Muscle of back (tissue), 11 donors: ENCODE results near the gene ATP9B. TPM values are rescaled to one million over a fixed set of nuclear protein-coding genes. Genes with fewer than 3 reads are reported as not detected.

Experiments
- DNase-seq, 3 donors: peaks; one replicate each; pipeline versions ENCODE4 v3.0.0 to v3.0.0-alpha.2; 2013
- polyA plus RNA-seq, 10 donors: library from polyadenylated mRNA; unstranded; fragments of 120-200 nt; gene quantifications; one replicate each; pipeline ENCODE4 v1.2.1, GENCODE V29; 2013; ENCODE audit not compliant: insufficient read length in 10 of 10

Gene ATP9B
- polyA plus RNA-seq, 10 donors = 11.8 to 27.6 (median 16.4) TPM

DNA sequence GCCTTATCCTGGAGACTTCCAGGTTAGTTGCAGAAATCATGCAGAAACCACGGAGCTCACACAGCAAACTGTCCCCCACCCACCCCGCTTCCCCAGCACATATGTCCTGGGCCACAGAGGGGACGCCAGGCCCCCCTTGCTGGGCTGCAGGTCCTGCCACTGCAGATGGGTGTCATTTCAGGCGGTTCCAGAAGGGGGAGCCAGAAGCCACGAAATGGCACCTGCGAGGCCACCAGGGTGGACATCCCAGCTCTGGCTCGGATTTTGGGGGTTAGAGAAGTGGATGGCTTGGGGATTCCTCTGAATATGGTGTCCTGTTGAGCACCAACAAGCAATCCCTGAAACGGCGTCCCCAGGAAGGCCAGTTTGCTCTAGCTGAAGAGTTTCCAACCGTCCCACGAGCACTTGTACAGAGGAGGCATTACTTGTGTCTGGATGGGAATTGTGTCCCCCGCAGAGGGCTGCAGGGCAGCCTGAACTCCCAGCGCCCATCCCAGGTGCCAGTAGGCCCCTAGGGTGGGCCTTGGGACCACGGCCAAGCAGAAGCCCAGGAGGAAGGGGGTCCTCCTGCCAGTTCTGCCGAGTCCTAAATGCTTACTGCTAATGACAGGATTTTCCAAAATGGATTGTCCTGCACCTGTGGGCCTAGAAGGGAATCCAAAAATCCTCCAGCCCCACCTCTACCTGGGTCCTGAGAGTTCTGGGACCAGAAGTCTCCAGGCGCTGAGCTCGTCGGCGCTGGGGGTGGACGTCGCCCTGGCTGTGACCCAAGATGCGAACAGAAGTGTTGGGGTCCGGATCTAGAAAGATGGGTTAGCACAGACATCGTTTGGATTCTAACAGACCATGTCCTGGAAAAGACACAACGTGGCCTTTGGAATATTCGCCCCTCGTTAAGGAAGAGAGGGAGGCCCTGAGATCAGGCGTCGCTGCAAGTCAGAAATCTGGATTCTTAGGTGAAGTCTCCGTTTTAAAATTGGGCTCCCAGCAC, 311.9 kb downstream of the ATP9B start:
- peak in 2 of 3 donors; percentile 45 to 80 for DNase-seq

DNA sequence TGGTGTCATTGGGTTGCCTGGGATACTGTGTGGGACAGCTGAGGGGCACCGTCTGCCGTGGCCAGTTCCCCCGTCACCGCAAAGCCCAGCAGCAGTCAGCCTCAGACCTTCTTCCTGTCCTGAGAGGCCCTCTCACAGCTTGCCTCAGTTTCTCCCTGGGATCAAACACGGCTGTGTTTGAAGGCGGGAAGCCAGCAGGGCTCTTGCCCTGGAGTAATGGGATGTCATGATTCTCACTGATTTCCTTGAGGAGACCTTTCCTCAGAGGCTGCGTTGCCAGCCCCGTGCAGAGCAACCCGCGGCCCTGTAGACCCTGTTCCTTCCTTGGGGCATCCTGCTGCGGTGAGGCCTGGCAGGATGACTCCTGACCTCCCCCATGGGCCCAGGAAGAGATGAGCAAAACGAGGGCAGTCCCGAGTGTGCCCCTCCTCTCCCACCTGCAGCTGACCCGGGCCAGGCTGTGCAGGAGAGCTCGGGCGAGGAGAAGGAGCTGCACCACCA, 312.7 kb downstream of the ATP9B start:
- DNase-seq = no peak

DNA sequence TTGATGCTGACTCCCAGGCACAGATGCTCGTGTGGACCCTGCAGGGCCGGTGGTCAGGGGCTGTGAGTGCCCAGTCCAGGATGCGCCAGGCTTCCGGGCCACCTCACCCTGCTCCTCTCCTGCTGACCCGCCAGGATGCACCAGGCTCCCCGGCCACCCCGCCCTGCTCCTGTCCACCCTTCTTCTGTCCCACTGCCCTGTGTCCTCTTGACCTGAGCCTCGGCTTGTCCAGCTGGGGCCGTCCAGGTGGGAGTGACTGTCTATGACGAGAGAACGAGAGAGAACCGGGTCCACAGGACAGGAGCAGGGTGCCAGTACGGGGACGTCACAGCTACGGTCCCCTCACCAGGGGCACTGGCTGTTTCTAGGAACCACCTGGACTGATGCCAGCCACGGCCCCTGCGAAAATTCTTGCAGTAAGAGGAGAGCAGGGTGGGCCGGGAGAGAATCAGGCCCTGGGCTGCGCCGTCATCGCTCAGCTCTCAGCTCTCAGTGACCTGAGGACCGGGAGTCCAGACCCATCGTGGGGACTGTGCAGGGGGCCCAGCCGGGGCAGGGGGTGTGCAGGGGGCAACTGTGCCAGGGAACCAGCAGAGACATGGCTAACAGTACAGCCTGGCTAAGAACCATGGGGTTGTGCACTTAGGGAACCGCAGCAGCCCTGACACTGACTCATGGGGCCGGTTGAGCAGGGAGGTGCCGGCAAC, 313.6 kb downstream of the ATP9B start:
- DNase-seq = no peak

DNA sequence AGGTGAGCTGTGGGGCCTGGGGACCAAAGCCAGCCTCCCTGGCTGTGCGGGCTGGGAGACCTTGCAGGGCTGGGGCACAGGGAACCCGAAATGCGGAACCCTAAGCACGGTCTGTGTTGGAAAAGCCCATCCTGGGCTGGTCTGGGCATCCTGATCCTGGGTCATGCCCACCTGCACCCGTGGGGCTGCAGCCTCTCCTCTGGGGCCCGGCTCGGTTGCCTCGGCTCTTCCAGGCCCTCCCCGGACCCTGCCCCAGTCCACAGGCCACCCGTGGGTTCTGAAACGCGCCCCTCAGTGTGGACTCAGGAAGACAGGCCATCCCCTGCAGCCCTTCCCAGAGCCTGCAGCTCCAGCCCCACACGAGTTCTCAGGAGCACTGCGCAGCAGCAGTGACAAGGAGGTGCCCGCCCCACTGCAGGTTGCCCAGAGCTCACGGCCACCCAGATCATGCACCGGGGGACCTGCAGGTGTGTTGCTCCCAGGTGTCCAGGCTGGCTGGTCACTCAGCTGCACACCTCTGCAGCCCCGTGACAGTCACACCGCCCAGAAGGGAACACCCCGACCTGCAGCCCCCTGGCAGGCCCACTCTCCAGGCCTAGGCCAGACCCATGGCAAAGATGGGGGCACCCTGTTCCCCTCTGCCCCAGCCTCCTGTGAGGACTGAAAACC, 314.3 kb downstream of the ATP9B start:
- no peak for DNase-seq

DNA sequence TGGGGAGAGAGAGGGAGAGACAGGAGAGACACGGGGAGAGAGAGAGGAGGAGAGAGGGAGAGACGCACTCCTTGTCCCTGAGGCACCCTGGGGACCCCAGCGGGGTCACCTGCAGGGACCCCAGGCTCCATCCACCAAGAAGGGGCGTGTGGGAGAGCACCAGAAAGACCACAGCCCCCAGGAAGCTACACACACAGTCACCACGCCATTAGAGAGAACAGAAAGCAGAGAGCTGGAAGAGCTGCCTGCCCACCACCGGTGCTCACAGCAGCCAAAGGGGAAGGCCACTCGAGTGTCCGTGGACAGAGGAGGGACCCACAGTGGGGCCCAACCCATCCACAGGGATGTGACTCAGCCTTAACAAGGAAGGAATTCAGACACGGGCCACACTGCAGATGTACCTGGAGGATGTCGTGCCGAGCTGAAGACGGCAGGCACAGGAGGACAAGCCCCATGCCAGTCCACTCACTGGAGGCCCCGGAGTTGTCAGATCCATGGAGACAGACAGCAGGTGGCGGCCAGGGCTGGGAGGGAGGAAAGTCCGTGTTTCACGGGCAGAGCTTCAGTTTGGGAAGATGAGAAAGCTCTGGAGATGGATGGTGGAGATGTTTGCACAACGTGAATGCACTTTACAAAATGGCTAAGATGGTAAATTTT, 315.1 kb downstream of the ATP9B start:
- peak in 1 of 3 donors; percentile 25 for DNase-seq

DNA sequence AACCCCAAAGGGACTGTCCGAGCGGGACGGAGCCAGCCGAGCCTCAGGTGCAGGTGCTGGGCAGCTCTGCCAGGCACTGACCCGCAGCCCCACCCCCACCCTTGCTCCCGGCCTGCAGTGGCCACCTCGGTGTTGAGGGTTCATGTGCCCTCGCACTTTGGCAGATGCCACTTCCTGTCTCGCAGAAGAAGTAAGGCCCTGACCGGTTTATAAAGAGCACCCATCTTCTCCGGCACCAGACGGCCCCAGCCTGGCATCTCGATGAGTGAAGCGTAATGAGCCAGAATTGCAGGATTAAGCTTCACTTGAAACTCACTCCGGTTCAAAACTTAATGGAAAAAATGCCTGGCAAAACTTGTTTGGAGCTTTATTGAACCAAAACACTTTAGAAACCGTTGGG, 315.6 kb downstream of the ATP9B start:
- no peak for DNase-seq

DNA sequence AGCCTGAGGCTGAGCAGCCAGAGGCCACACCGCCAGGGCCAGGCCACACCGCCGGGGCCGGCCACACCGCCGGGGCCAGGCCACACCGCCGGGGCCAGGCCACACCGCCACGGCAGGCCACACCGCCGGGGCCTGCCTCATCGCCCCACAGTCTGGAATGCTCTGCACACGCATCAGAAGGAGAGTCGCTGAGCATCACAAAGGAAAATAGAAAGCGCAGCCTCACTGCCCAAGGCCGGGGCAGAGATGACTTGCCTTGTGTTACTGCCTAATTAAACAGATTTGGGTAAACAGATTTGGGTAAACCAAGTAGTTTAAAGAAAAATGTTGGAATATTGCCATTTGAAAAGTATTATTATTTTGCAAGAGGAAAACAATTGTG, 316.1 kb downstream of the ATP9B start:
- DNase-seq = no peak

DNA sequence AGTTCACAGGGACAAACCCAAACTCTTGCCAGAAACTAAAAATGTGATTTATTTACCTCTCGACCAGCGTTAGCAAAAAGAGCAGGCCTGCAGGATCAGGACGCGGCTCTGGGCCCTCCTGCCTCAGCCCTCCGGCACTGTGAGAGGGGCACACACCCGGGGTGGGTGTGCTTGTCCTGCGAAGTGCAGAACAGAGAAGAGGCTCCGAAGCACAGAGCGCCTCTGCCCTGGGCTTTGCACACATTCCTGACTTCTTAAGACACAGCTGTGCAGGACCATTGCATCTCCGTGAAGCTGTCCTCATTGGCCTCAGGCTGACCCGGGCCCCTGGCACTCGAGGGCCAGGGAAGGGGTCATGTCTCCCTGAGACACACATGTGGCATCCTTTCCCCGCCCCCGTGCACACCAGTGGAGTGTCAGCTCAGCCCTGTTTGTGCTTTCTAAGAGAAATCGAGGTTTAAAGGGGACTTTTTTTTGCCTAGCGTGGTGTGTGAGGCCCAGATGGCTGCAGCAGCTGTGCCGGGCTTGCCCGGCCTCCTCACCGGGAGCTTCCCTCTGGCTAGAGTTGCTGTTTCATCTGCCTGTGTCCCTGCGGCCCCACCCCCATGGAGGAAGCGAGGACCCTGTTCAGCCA, 316.6 kb downstream of the ATP9B start:
- peak in 1 of 3 donors; percentile 56 for DNase-seq

DNA sequence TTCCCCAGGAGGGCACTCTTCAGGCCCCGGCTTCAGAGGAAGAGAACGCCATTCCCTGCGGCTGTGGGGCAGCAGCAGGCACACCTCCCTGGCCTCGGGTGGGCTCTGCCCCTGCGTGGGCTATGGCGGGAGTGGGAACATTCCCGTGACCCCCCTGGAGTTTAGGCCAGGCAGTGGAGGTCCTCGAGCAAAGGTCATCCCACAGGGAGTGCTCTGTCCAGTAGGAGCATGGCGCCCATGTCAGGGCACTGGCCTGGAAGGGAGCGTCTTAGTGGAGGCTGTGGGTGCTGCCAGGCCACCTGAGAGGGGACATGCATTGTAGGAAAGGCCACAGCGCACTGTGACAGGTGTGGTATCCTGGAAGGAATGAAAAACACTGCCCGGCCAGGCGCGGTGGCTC, 317.4 kb downstream of the ATP9B start:
- DNase-seq = no peak

DNA sequence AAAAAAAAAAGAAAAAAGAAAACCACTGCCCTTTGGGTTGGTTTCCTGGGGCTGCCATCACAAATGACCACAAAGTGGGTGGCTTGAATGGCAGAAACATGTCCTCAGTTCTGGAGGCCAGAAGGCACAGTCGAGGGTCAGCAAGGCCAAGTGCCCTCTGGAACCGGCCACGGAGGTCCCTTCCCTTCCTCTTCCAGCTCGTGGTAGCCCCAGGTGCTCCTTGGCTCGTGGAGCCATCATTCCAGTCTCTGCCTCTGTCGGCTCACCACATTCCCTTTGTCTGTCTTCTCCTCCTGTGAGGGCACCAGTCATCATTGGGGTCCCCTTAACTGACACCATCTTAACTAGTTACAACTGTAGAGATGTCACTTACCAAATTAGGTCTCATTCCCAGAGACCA, 318.0 kb downstream of the ATP9B start:
- DNase-seq = no peak

DNA sequence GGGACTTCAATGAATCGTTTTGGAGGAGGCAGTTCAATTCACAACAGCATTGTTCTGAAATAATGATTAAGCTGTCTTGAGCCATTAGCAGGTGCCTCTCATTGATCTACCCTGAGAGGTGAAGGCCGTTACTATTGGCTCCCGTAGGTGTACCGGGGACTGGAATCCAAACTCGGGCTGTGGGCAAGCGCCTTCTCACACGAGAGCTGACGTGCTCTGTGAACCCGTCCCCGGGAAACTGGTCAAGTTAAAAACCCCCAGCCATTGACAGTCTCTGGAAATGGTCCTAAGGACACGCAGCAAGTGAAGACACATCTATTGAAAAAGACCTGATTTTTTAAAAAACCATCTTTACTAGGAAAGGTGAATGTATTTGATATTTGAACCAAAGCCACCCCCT, 318.4 kb downstream of the ATP9B start:
- no peak for DNase-seq

DNA sequence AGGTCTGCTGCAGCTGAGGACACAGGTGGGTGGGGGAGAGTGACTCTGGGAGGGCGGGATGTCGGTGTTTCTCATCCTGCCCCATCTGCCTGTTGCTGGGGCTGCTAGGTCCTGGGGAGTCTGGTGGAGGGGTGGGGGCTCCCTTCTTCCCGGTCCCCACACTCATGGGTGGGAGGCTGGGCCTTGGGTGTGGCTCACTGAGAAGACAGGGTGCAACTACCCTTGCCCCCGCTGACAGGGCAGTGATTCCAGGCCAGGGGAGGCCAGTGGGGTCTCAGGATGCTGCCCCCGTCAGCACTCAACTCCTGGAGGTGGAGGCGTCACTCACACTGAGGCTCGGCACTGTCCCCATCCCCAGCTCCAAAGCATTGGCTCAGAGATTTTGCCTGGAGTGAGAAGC, 318.8 kb downstream of the ATP9B start:
- no peak for DNase-seq

DNA sequence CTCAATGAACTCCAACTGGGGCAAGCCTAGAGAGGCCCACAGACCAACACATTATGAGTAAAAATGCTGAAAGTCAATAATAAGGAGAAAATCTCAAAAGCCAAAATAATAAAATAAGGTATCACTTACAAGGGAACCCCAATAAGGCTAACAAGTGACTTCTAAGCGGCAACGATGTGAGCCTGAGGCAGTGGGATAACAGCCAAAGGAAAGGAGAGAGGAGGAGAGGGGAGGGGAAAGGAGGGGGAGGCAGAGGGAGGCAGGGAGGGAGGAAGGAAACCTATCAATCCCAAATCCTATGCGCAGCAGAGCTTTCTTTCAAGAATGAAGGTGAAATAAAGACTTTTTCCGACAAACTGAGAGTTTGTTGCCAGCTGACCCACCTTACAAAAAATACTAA, 320.5 kb downstream of the ATP9B start:
- DNase-seq = no peak

DNA sequence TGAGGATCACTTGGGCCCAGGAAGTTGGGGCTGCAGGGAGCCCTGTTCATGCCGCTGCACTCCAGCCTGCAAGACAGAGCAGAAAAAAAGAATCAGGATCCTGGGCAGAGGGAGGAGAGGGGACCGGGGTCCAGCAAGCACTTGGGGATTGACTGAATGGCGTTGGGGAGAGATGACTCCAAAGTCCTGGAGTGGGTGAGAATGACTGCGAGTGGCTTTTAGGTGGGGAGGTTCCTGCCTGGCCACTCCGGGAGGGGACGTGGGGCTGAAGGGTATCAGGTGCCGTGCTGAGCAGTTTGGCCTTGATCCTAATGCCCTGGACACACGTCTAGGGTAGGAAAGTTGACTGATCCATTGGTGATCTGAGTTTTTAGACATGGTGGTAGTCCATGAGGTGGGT, 323.0 kb downstream of the ATP9B start:
- no peak for DNase-seq

DNA sequence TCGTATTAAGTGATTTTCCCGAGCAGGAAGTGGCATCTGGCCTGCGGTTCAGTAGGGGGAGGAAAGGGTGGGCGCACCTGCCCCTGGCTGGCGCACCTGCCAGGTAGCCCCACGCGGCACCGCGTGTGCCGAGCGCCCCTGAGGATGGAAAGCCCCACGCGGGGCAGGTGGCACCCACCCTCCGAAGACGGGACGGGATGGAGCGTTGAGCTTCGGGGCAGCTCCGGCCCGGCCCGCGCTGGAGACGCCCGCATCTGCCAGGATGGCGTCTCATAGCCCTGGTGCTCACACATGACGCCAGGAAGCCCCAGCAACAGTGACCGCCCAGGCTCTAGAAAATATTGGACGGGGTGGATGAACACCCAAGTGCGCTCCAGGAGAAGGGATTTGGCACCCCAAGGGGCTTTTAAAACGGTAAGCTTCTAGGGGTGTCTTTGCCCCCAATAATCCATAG, 324.0 kb downstream of the ATP9B start:
- DNase-seq = peak in 1 of 3 donors; percentile 65

DNA sequence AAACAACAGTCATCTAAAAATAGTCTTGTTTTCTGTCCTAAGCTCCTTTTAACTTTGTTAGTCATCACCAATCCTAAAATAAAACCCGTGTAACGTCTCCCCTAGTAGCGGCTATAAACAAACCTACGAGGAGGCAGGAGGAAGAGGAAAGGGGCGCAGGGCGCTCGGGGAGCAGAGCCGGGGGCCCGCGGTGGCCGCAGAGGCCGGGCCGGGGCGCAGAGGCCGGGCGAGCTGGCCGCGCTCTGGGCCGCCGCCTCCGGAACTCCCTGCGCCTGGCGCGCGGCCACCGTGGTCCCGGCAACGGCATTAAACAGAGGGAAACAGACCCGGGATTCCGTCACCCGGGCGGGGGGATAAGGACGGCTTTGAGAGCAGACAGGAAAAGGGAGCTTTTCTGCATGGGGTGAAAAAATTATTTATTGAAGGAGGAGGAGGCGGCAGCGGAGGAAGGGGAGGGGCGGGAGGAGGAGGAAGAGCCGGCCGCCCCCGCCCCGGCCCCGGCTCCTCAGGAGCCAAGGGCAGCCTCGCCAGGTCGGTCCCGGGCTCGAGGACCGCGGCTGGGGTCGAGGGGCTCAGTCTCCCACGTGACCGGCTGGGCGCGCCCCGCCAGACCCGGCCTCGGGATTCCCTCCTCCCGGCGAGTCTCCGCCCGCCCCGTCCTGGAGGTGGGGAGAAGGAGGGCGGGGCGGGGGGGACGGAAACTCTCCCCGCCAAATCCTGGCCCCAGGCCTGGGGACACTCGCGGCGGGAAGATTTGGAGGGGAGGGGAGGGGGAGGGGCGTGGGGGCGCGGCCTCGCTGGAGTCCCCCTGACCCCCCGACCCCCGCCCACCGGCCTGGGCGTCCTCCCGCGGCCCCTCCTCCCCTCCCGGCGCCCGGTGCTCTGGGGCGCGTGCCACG, 324.7 kb downstream of the ATP9B start:
- peak; percentile 89 to 97 (median 97) for DNase-seq

DNA sequence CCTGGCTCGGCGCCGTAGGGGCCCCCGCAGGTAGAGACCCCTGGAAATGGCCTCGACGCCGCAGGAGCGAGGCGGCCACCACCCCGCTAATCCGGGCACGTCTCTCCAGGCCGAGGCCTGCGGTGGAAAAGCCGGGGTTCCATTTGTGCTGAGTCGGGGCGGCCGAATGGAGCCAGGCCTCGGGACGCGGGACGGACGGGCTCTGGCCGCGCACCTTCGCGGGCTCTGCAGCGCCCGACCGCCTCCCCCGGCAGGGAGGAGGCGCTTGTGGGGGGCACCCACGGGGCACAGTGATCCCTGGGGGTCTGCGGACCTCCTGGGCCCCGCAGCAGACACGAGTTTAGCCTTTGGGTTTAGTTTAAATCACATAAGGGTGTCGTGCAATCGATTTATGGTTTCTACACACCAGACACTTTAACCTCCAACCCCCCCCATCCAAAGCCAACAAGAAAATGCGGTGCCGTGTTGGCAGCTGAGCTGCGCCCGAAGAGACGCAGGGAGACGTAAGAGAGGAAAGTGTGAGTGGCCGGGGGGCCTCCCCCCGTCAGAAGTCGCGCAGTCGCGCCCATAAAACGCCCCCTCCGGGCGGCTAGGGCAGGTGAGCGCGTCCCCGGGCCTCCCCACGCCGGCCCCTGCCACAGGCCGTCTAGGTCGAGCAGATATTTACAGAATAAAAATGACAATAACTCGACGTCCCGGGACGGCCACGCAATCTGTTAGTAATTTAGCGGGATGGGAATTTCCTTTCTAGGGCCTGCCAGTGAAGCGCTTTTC, 325.5 kb downstream of the ATP9B start:
- DNase-seq = peak; percentile 83 to 95 (median 92)

DNA sequence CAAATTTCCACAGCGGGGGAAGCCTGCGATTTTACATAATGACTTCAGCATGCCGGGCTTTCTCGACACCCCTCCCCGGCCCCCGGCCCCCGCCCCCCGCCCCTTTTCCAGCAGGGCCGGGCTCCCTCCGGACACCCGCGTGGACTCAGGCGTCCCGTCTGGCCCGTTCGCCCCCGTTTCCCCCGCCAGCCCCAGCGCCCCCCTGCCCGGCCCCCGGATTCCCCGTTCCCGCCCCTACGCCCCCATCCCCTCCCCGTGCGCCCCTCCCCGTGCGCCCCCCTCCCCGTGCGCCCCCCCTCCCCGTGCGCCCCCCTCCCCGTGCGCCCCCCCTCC, 326.1 kb downstream of the ATP9B start:
- DNase-seq = no peak

DNA sequence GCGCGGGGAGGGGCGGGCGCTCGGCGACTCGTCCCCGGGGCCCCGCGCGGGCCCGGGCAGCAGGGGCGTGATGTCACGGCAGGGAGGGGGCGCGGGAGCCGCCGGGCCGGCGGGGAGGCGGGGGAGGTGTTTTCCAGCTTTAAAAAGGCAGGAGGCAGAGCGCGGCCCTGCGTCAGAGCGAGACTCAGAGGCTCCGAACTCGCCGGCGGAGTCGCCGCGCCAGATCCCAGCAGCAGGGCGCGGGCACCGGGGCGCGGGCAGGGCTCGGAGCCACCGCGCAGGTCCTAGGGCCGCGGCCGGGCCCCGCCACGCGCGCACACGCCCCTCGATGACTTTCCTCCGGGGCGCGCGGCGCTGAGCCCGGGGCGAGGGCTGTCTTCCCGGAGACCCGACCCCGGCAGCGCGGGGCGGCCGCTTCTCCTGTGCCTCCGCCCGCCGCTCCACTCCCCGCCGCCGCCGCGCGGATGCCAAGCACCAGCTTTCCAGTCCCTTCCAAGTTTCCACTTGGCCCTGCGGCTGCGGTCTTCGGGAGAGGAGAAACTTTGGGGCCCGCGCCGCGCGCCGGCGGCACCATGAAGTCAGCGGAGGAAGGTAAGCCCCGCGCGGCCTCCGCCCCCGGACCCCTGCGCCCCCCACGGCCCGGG, 326.7 kb downstream of the ATP9B start, which contains the start of gene NFATC1:
TSS of gene NFATC1 (plus strand) at position 170 of the 644 bp plus-strand sequence. CDS start at position 465, 295 bp downstream.
- DNase-seq = peak; percentile 79 to 92 (median 89)
